Measurements from ENCODE around the gene NMT1.

NMT1 gene

GRCh38 chr17:45128331-45128730 is 67.2 kb downstream of the NMT1 start:
- in situ Hi-C loops (cut with HindIII; ENCODE audit: low pct_ligation_motif_present, low sequenced_read_pairs): no loop called here
- TF ChIP-seq CTCF (IDR thresholded peaks at IDR 0.05; ENCODE audit: low read depth, low read length, missing control alignments): no peak
- H3K27ac ChIP-seq: no peak overlapping the region

GRCh38 chr17:45128989-45129388 is 67.9 kb downstream of the NMT1 start:
- Histone ChIP-seq H3K27me3 (replicated peaks) (no peaks in the 10 kb centered on the region), H3K36me3 (replicated peaks) (no peaks in the 10 kb centered on the region), H3K4me3 (ENCODE audit: low read depth, low read length) (no peak overlapping the region), H3K27ac (no peak overlapping the region)
- no peak for DNase-seq
- no peak for TF ChIP-seq CTCF (IDR thresholded peaks at IDR 0.05; ENCODE audit: low read depth, low read length, missing control alignments)
- in situ Hi-C loops (cut with HindIII; ENCODE audit: low pct_ligation_motif_present, low sequenced_read_pairs): no loop called here

More at GRCh38 chr17:45128331-45128730, 67.2 kb downstream of the NMT1 start:
- no peaks in the 10 kb centered on the region for H3K27me3 ChIP-seq (replicated peaks)
- DNase-seq: no peak
- H3K36me3 ChIP-seq (replicated peaks): no peaks in the 10 kb centered on the region
- H3K4me3 ChIP-seq (ENCODE audit: low read depth, low read length): no peak overlapping the region

- H3K27ac ChIP-seq: no peak overlapping the region
- TF ChIP-seq CTCF (IDR thresholded peaks at IDR 0.05; ENCODE audit: low read depth, low read length, missing control alignments): no peak
- no peak for DNase-seq
- in situ Hi-C loops (cut with HindIII; ENCODE audit: low pct_ligation_motif_present, low sequenced_read_pairs): no loop called here
- H3K36me3 ChIP-seq (replicated peaks): no peaks in the 10 kb centered on the region
- H3K27me3 ChIP-seq (replicated peaks): no peaks in the 10 kb centered on the region
- no peak overlapping the region for H3K4me3 ChIP-seq (ENCODE audit: low read depth, low read length)
These were observed 68.4 kb downstream of the NMT1 start for GRCh38 chr17:45129426-45129939.

- Histone ChIP-seq H3K36me3 (replicated peaks) (no peaks in the 10 kb centered on the region), H3K27ac (no peak overlapping the region), H3K4me3 (ENCODE audit: low read depth, low read length) (no peak overlapping the region), H3K27me3 (replicated peaks) (no peaks in the 10 kb centered on the region)
- in situ Hi-C loops (cut with HindIII; ENCODE audit: low pct_ligation_motif_present, low sequenced_read_pairs): no loop called here
- no peak for DNase-seq
- no peak for TF ChIP-seq CTCF (IDR thresholded peaks at IDR 0.05; ENCODE audit: low read depth, low read length, missing control alignments)
These were observed 69.0 kb downstream of the NMT1 start for GRCh38 chr17:45129940-45130680.

GRCh38 chr17:45130681-45131615 is 69.8 kb downstream of the NMT1 start:
- H3K27me3 ChIP-seq (replicated peaks): no peaks in the 10 kb centered on the region
- no peaks in the 10 kb centered on the region for H3K36me3 ChIP-seq (replicated peaks)
- no peak for DNase-seq
- H3K4me3 ChIP-seq (ENCODE audit: low read depth, low read length): peak overlapping the region; percentile 77
- no peak overlapping the region for H3K27ac ChIP-seq
- no peak for TF ChIP-seq CTCF (IDR thresholded peaks at IDR 0.05; ENCODE audit: low read depth, low read length, missing control alignments)
- in situ Hi-C loops (cut with HindIII; ENCODE audit: low pct_ligation_motif_present, low sequenced_read_pairs): no loop called here

Measured in brain microvascular endothelial cell (primary cell).